Ovary (tissue), 3 donors: ENCODE results near the gene PRLR.

ENCODE experiments used
- EP300 ChIP-seq: sonication (generic); formaldehyde crosslinking; IDR thresholded peaks from one replicate; pipeline ENCODE4 v1.6.1; 2017; ENCODE audit warnings: antibody characterized with exemption
- POLR2A ChIP-seq: fragments of 450-650 bp; IDR thresholded peaks from one replicate; pipeline ENCODE4 v1.6.1; 2017; ENCODE audit warnings: antibody characterized with exemption, mild to moderate bottlenecking, moderate library complexity
- TF ChIP-seq, protein P1 (sequence below), 3 donors: fragments of 450-650 bp in 2 of 3; fragments of 200-600 bp in 1 of 3; IDR thresholded peaks; one replicate each; pipeline versions ENCODE4 v1.5.1 to v1.8.0; 2016 to 2022; ENCODE audit warnings: antibody characterized with exemption in 3 of 3, mild to moderate bottlenecking in 1 of 3
- donor health status: DM: no; HTN: no; CAD: no.

- TF ChIP-seq, protein P1, sequence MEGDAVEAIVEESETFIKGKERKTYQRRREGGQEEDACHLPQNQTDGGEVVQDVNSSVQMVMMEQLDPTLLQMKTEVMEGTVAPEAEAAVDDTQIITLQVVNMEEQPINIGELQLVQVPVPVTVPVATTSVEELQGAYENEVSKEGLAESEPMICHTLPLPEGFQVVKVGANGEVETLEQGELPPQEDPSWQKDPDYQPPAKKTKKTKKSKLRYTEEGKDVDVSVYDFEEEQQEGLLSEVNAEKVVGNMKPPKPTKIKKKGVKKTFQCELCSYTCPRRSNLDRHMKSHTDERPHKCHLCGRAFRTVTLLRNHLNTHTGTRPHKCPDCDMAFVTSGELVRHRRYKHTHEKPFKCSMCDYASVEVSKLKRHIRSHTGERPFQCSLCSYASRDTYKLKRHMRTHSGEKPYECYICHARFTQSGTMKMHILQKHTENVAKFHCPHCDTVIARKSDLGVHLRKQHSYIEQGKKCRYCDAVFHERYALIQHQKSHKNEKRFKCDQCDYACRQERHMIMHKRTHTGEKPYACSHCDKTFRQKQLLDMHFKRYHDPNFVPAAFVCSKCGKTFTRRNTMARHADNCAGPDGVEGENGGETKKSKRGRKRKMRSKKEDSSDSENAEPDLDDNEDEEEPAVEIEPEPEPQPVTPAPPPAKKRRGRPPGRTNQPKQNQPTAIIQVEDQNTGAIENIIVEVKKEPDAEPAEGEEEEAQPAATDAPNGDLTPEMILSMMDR (IDR thresholded peaks at IDR 0.05): no peak
- TF ChIP-seq POLR2A (no peak), EP300 (no peak)
Observed at GRCh38 chr5:35194635-35195471, 35.4 kb downstream of the PRLR start.
